ENCODE data around the gene GAS6.

GAS6 gene

GRCh38 chr13:113901231-113901630, 37.4 kb upstream of the GAS6 start:
- Histone ChIP-seq H2AFZ (ENCODE audit: insufficient read depth, low read length, poor library complexity) (no peak overlapping the region), H3K14ac (ENCODE audit: low read length) (no peak overlapping the region), H3K4ac (ENCODE audit: low read depth, low read length) (no peak overlapping the region), H4K8ac (ENCODE audit: low read depth, low read length) (no peak overlapping the region), H3K79me1 (ENCODE audit: low read length) (peaks cover 4% of the 10 kb centered on the region), H3K36me3 (ENCODE audit: control insufficient read depth in 1 of 2, insufficient read depth in 2 of 2, low read length in 2 of 2) (no peaks in the 10 kb centered on the region), H3K4me1 (ENCODE audit: control insufficient read depth in 1 of 2, insufficient read depth in 2 of 2, low read length in 2 of 2) (peaks cover 8% of the 10 kb centered on the region in 2 experiments), H3K9me3 (ENCODE audit: insufficient read depth, low read depth, low read length) (peaks cover 2% of the 10 kb centered on the region), H3K79me2 (ENCODE audit: control insufficient read depth, insufficient read depth, low read length, poor library complexity) (no peaks in the 10 kb centered on the region), H3K4me2 (ENCODE audit: low read length) (no peak overlapping the region), H3K27ac (ENCODE audit: low read depth, low read length) (no peak overlapping the region), H4K91ac (ENCODE audit: low read depth, low read length) (no peak overlapping the region), H4K12ac (ENCODE audit: low read depth, low read length) (no peak overlapping the region), H2BK5ac (ENCODE audit: low read depth, low read length, poor library complexity) (no peak overlapping the region), H2AK5ac (ENCODE audit: low read length) (no peak overlapping the region), H3K9ac (ENCODE audit: low read length) (no peak overlapping the region), H3K18ac (ENCODE audit: low read length) (no peak overlapping the region), H3K23ac (ENCODE audit: low read length) (no peak overlapping the region), H2BK12ac (ENCODE audit: low read length) (peak overlapping the region; percentile 30), H3K4me3 (ENCODE audit: low read depth, low read length) (no peak overlapping the region), H3K27me3 (ENCODE audit: insufficient read depth, low read length) (no peaks in the 10 kb centered on the region), H2BK120ac (ENCODE audit: insufficient read depth, low read length, poor library complexity) (no peak overlapping the region)
- DNase-seq = no peak
- WGBS (ENCODE audit: extremely low coverage, insufficient coverage, insufficient read length) = no CpG with 5 or more reads among the region's 7 CpGs

GRCh38 chr13:113900646-113901045, 36.8 kb upstream of the GAS6 start:
- Histone ChIP-seq H3K27ac (ENCODE audit: low read depth, low read length) (no peak overlapping the region), H3K4ac (ENCODE audit: low read depth, low read length) (no peak overlapping the region), H3K27me3 (ENCODE audit: insufficient read depth, low read length) (no peaks in the 10 kb centered on the region), H4K12ac (ENCODE audit: low read depth, low read length) (no peak overlapping the region), H3K23ac (ENCODE audit: low read length) (no peak overlapping the region), H3K9me3 (ENCODE audit: insufficient read depth, low read depth, low read length) (peaks cover 2% of the 10 kb centered on the region), H3K36me3 (ENCODE audit: control insufficient read depth in 1 of 2, insufficient read depth in 2 of 2, low read length in 2 of 2) (no peaks in the 10 kb centered on the region), H3K4me2 (ENCODE audit: low read length) (no peak overlapping the region), H2BK12ac (ENCODE audit: low read length) (no peak overlapping the region), H3K9ac (ENCODE audit: low read length) (no peak overlapping the region), H3K4me3 (ENCODE audit: low read depth, low read length) (no peak overlapping the region), H2BK5ac (ENCODE audit: low read depth, low read length, poor library complexity) (no peak overlapping the region), H3K18ac (ENCODE audit: low read length) (no peak overlapping the region), H3K79me2 (ENCODE audit: control insufficient read depth, insufficient read depth, low read length, poor library complexity) (no peaks in the 10 kb centered on the region), H2AFZ (ENCODE audit: insufficient read depth, low read length, poor library complexity) (no peak overlapping the region), H3K4me1 (ENCODE audit: control insufficient read depth in 1 of 2, insufficient read depth in 2 of 2, low read length in 2 of 2) (peaks cover 8% of the 10 kb centered on the region in 2 experiments), H2AK5ac (ENCODE audit: low read length) (no peak overlapping the region), H3K79me1 (ENCODE audit: low read length) (peaks cover 4% of the 10 kb centered on the region), H2BK120ac (ENCODE audit: insufficient read depth, low read length, poor library complexity) (no peak overlapping the region), H3K14ac (ENCODE audit: low read length) (no peak overlapping the region), H4K91ac (ENCODE audit: low read depth, low read length) (no peak overlapping the region), H4K8ac (ENCODE audit: low read depth, low read length) (no peak overlapping the region)
- DNase-seq = no peak
- WGBS (ENCODE audit: extremely low coverage, insufficient coverage, insufficient read length) = no CpG with 5 or more reads among the region's 10 CpGs

GRCh38 chr13:113898391-113898790, 34.5 kb upstream of the GAS6 start:
- DNase-seq = no peak
- no CpG with 5 or more reads among the region's 15 CpGs for WGBS (ENCODE audit: extremely low coverage, insufficient coverage, insufficient read length)
- Histone ChIP-seq H3K36me3 (ENCODE audit: control insufficient read depth in 1 of 2, insufficient read depth in 2 of 2, low read length in 2 of 2) (no peaks in the 10 kb centered on the region), H4K12ac (ENCODE audit: low read depth, low read length) (no peak overlapping the region), H3K9me3 (ENCODE audit: insufficient read depth, low read depth, low read length) (peaks cover 2% of the 10 kb centered on the region), H3K4me1 (ENCODE audit: control insufficient read depth in 1 of 2, insufficient read depth in 2 of 2, low read length in 2 of 2) (peaks cover 8% of the 10 kb centered on the region in 2 experiments), H2BK120ac (ENCODE audit: insufficient read depth, low read length, poor library complexity) (no peak overlapping the region), H3K18ac (ENCODE audit: low read length) (no peak overlapping the region), H3K27me3 (ENCODE audit: insufficient read depth, low read length) (no peaks in the 10 kb centered on the region), H2BK5ac (ENCODE audit: low read depth, low read length, poor library complexity) (peak overlapping the region; percentile 55), H3K4me3 (ENCODE audit: low read depth, low read length) (peak overlapping the region; percentile 8), H2BK12ac (ENCODE audit: low read length) (no peak overlapping the region), H3K23ac (ENCODE audit: low read length) (no peak overlapping the region), H3K79me2 (ENCODE audit: control insufficient read depth, insufficient read depth, low read length, poor library complexity) (no peaks in the 10 kb centered on the region), H3K79me1 (ENCODE audit: low read length) (peaks cover 4% of the 10 kb centered on the region), H3K9ac (ENCODE audit: low read length) (no peak overlapping the region), H3K27ac (ENCODE audit: low read depth, low read length) (no peak overlapping the region), H2AFZ (ENCODE audit: insufficient read depth, low read length, poor library complexity) (no peak overlapping the region), H3K14ac (ENCODE audit: low read length) (no peak overlapping the region), H4K91ac (ENCODE audit: low read depth, low read length) (peak overlapping the region; percentile 32), H2AK5ac (ENCODE audit: low read length) (no peak overlapping the region), H3K4me2 (ENCODE audit: low read length) (no peak overlapping the region), H4K8ac (ENCODE audit: low read depth, low read length) (no peak overlapping the region), H3K4ac (ENCODE audit: low read depth, low read length) (no peak overlapping the region)

GRCh38 chr13:113897966-113898365, 34.1 kb upstream of the GAS6 start:
- Histone ChIP-seq H3K27ac (ENCODE audit: low read depth, low read length) (no peak overlapping the region), H3K79me2 (ENCODE audit: control insufficient read depth, insufficient read depth, low read length, poor library complexity) (no peaks in the 10 kb centered on the region), H2BK120ac (ENCODE audit: insufficient read depth, low read length, poor library complexity) (peak overlapping the region; percentile 34), H3K9ac (ENCODE audit: low read length) (no peak overlapping the region), H4K8ac (ENCODE audit: low read depth, low read length) (no peak overlapping the region), H2BK12ac (ENCODE audit: low read length) (peak overlapping the region; percentile 12), H3K4me3 (ENCODE audit: low read depth, low read length) (peak overlapping the region; percentile 8), H3K23ac (ENCODE audit: low read length) (no peak overlapping the region), H2AK5ac (ENCODE audit: low read length) (no peak overlapping the region), H3K36me3 (ENCODE audit: control insufficient read depth in 1 of 2, insufficient read depth in 2 of 2, low read length in 2 of 2) (no peaks in the 10 kb centered on the region), H3K14ac (ENCODE audit: low read length) (no peak overlapping the region), H3K4me1 (ENCODE audit: control insufficient read depth in 1 of 2, insufficient read depth in 2 of 2, low read length in 2 of 2) (peaks cover 8% of the 10 kb centered on the region in 2 experiments), H2AFZ (ENCODE audit: insufficient read depth, low read length, poor library complexity) (no peak overlapping the region), H4K12ac (ENCODE audit: low read depth, low read length) (no peak overlapping the region), H4K91ac (ENCODE audit: low read depth, low read length) (no peak overlapping the region), H3K27me3 (ENCODE audit: insufficient read depth, low read length) (no peaks in the 10 kb centered on the region), H2BK5ac (ENCODE audit: low read depth, low read length, poor library complexity) (no peak overlapping the region), H3K79me1 (ENCODE audit: low read length) (peaks cover 4% of the 10 kb centered on the region), H3K18ac (ENCODE audit: low read length) (no peak overlapping the region), H3K9me3 (ENCODE audit: insufficient read depth, low read depth, low read length) (peaks cover 2% of the 10 kb centered on the region), H3K4me2 (ENCODE audit: low read length) (no peak overlapping the region), H3K4ac (ENCODE audit: low read depth, low read length) (no peak overlapping the region)
- no peak for DNase-seq
- no CpG with 5 or more reads among the region's 4 CpGs for WGBS (ENCODE audit: extremely low coverage, insufficient coverage, insufficient read length)

All from trophoblast cell (in vitro differentiated cells and primary cell).